Heart right ventricle (tissue), 16 donors: Measurements from ENCODE around the gene RNF180. TPM values are rescaled to one million over a fixed set of nuclear protein-coding genes. Genes with fewer than 3 reads are reported as not detected.

Experiments used
- ATAC-seq, 8 donors: fragments of 200-7000 bp; cut with Tn5 transposase; one replicate each; pipeline ENCODE4 v1.9.1; 2020; ENCODE audit warnings: mild to moderate bottlenecking in 8 of 8, moderate library complexity in 8 of 8, moderate number of reproducible peaks in 1 of 8
- DNase-seq, 2 donors: peaks; one replicate each; pipeline ENCODE4 v3.0.0-alpha.2; 2020
- H3K27ac ChIP-seq, 10 donors: fragments of 200-600 bp; sonication (generic) in 2 of 10; one replicate each; pipeline versions ENCODE4 v1.5.0 to v1.8.0; 2020 to 2022; ENCODE audit warnings: mild to moderate bottlenecking in 3 of 10
- H3K27me3 ChIP-seq, 7 donors: fragments of 200-600 bp; one replicate each; pipeline ENCODE4 v1.8.0; 2021 to 2022; ENCODE audit warnings: mild to moderate bottlenecking in 2 of 7
- H3K36me3 ChIP-seq, 9 donors: fragments of 200-600 bp; sonication (generic) in 1 of 9; one replicate each; pipeline versions ENCODE4 v1.5.0 to v1.8.0; 2020 to 2022; ENCODE audit warnings: mild to moderate bottlenecking in 2 of 9
- H3K4me1 ChIP-seq, 9 donors: fragments of 200-600 bp; sonication (generic) in 1 of 9; one replicate each; pipeline versions ENCODE4 v1.5.0 to v1.8.0; 2020 to 2022; ENCODE audit warnings: mild to moderate bottlenecking in 4 of 9
- H3K4me3 ChIP-seq, 10 donors: fragments of 200-600 bp; sonication (generic) in 2 of 10; one replicate each; pipeline versions ENCODE4 v1.5.0 to v1.8.0; 2020 to 2022; ENCODE audit warnings: mild to moderate bottlenecking in 7 of 10, moderate library complexity in 2 of 10
- H3K9me3 ChIP-seq, 11 donors: fragments of 200-600 bp in 10 of 11; sonication (generic) in 2 of 11; one replicate each; pipeline versions ENCODE4 v1.5.0 to v1.8.0; 2013 to 2022; ENCODE audit warnings: mild to moderate bottlenecking in 2 of 11, control low read depth in 1 of 11, moderate library complexity in 1 of 11
- WGBS, 2 donors: extraction: QIAGEN DNeasy Blood & Tissue Kit; methylation state at CpG; one replicate each; pipeline ENCODE4 v1.1.7; 2013; ENCODE audit warnings: inconsistent platforms in 1 of 2; 5-methylcytosine and 5-hydroxymethylcytosine counted together
- intact Hi-C, 10 donors: fragments of 100-400 bp; cut with DNase I; formaldehyde crosslinking; loops; one replicate each; pipeline versions ENCODE4 v1.11.1 to v1.14.2; 2022
- polyA plus RNA-seq, 2 donors: library from polyadenylated mRNA; stranded (reverse); fragments of 200-250 nt; gene quantifications; one replicate each; pipeline ENCODE4 v1.2.3, GENCODE V29; 2013
- total RNA-seq, 10 donors: library from RNA; stranded (reverse); fragmentation: NEBNext Ultra II Directional in 3 of 10; extraction: Animal tissue kit (Norgen Biotek cat#: 25700) in 3 of 10; gene quantifications; one replicate each; pipeline versions ENCODE4 v1.2.1 to v1.2.4, GENCODE V29; 2021 to 2023
- TF ChIP-seq, protein P1 (sequence below), 9 donors: fragments of 200-600 bp; sonication (generic) in 2 of 9; IDR thresholded peaks; one replicate each; pipeline versions ENCODE4 v1.5.0 to v1.8.0; 2021 to 2022; ENCODE audit warnings: antibody characterized with exemption in 9 of 9, mild to moderate bottlenecking in 5 of 9, moderate library complexity in 1 of 9
- donor health status: Arrhythmogenic right ventricular cardiomyopathy.
- donor health status: ischemic (EF 13 %, LVEDD 7.1; RV severe dilation, severe dysfunction).
- donor health status: healthy with polysubstance abuse.
- donor health status: DM: no; HTN: yes; CAD: no.
- donor health status: DM: no; HTN: no; CAD: no.
- donor health status: ischemic (EF 25% LVEDD 6.9; RV normal size, moderate dysfunction).
- donor health status: ischemic (EF 25% LVEDD 5.7; RV mildly dilated, moderate dysfunction).
- donor health status: healthy.
- donor health status: DM: yes; HTN: yes; CAD: no.
- donor health status: Ischemic cardiomyopathy.
- donor health status: ischemic (EF 35%, LVEDD 5.7; RV mildly dilated, moderate dysfunction).
- donor health status: nonischemic (EF 11% LVEDD 7.7; RV severe dilation, severe dysfunction).
- donor health status: DM: yes; HTN: yes; CAD: no.
- donor health status: PGD.
- donor health status: ischemic (EF 29% LVEDD 5.4; RV normal size, mild dysfunction).
- donor health status: nonischemic (EF 23%, LVEDD 6.1; RV moderate dilation, normal function).

RNF180 gene
- total and polyA plus RNA-seq, 12 donors = 1.0 to 20.6 (median 13.7) TPM

DNA sequence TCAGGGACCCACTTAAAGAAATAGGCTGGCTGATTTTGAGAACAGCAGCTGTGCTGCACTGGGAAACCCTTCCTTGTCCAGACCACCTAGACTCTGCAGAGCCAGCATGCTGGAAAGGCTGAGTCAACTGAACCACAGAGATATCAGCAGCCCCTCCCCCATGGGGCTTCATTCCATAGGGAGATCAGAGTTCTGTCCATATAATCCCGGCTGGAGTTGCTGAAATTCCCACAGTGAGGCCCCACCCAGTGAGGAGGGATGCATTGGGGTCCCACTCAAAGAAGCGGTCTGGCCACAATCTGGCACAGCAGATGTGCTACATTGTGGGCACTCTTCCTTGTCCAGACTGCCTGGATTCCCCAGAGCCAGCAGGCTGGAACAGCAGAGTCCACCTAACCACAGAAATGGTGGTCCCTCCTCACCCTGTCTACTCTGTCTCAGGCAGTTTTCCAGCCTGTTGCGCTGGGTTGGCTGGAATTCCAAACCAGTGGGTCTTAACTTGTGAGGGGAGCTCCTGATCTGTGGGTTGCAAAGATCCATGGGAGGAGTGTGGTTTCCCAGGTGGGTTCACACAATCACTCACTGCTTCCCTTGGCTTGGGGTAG is 127.1 kb downstream of the RNF180 start:
- ATAC-seq (no peak), DNase-seq (no peak)
- no peak overlapping the region for H3K4me3 ChIP-seq
- TF ChIP-seq, protein P1, sequence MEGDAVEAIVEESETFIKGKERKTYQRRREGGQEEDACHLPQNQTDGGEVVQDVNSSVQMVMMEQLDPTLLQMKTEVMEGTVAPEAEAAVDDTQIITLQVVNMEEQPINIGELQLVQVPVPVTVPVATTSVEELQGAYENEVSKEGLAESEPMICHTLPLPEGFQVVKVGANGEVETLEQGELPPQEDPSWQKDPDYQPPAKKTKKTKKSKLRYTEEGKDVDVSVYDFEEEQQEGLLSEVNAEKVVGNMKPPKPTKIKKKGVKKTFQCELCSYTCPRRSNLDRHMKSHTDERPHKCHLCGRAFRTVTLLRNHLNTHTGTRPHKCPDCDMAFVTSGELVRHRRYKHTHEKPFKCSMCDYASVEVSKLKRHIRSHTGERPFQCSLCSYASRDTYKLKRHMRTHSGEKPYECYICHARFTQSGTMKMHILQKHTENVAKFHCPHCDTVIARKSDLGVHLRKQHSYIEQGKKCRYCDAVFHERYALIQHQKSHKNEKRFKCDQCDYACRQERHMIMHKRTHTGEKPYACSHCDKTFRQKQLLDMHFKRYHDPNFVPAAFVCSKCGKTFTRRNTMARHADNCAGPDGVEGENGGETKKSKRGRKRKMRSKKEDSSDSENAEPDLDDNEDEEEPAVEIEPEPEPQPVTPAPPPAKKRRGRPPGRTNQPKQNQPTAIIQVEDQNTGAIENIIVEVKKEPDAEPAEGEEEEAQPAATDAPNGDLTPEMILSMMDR (IDR thresholded peaks at IDR 0.05) = no peak
- intact Hi-C loops = no loop called here
- H3K4me1 ChIP-seq = peaks cover 0 to 10% (median 0%) of the 10 kb centered on the region in 9 donors
- H3K27ac ChIP-seq = no peak overlapping the region
- no peaks in the 10 kb centered on the region for H3K36me3 ChIP-seq
- H3K9me3 ChIP-seq = peaks cover 0 to 24% (median 0%) of the 10 kb centered on the region in 11 donors
- WGBS, 2 donors = 83 to 86% methylated on average over 3 of the region's 3 CpGs
- no peaks in the 10 kb centered on the region for H3K27me3 ChIP-seq

DNA sequence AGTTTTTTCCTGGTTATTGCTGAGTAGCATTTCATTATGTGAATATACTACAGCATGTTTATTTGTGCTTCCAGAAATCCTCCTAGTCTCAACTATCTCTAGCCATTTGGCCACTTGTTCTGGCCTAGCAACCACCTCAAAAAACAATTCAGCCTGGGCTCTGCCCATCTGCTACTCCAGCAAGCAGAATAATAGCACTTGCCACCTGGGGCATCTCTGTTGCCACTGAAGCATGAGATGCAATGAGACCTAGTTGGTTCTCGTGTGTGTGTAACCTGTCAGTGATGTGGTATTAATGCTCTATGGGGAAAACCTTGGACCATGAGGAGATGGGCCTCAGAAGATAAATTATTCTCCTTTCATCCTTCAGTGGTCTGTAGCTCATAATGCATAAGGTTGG is 129.5 kb downstream of the RNF180 start:
- no peaks in the 10 kb centered on the region for H3K36me3 ChIP-seq
- H3K4me1 ChIP-seq = no peaks in the 10 kb centered on the region
- no peak for ATAC-seq

DNA sequence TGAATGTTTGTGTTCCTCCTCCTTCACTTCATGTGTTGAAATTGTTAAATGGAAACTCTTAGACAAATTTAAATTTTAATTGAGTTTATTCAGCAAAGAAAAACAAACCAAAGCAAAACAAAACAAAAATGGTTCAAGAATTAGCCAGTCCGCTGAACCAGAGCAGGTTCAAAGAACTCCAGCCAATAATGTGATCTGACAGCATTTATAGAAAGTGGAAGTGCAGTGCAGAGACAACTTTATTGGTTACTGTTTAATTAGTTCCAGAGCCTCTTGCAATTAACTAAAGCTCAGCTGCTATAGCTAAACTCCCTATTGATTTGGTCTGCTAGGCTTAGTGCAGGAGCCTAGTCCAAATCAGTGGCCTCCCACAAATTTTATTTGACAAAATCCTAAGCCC is 132.9 kb downstream of the RNF180 start:
- H3K36me3 ChIP-seq = no peaks in the 10 kb centered on the region
- no peak overlapping the region for H3K27ac ChIP-seq
- peaks cover 0 to 8% (median 0%) of the 10 kb centered on the region in 9 donors for H3K4me1 ChIP-seq
- WGBS, 2 donors = 96 to 100% methylated on average over 1 of the region's 1 CpG
- H3K27me3 ChIP-seq = no peaks in the 10 kb centered on the region
- peaks cover 0 to 4% (median 0%) of the 10 kb centered on the region in 11 donors for H3K9me3 ChIP-seq
- DNase-seq = no peak
- H3K4me3 ChIP-seq = no peak overlapping the region
- intact Hi-C loops = no loop called here
- TF ChIP-seq, protein P1 (IDR thresholded peaks at IDR 0.05) = no peak
- no peak for ATAC-seq

More for the DNA sequence above, 129.5 kb downstream of the RNF180 start:
- Histone ChIP-seq H3K4me3 (no peak overlapping the region), H3K9me3 (peaks cover 0 to 21% (median 0%) of the 10 kb centered on the region in 11 donors), H3K27ac (no peak overlapping the region), H3K27me3 (no peaks in the 10 kb centered on the region)
- TF ChIP-seq, protein P1 (IDR thresholded peaks at IDR 0.05) = no peak
- WGBS, 2 donors = 89 to 96% methylated on average over 1 of the region's 1 CpG
- intact Hi-C loops = no loop called here
- DNase-seq = no peak

DNA sequence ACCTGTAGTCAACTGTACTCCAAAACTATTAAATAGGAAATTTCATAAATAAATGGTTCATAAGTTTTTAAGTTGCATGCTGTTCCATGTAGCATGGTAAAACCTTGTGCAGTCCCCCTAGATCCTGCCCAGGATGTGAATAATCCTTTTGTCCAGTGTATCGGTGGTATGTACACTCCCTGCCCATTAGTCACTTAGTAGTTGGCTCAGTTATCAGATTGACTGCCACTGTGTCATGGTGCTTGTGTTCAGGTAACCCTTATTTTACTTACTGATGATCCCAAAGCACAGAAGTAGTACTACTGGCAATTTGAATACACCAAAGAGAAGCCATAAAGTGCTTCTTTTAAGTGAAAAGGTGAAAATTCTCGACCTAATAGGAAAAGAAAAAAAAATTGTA is 134.2 kb downstream of the RNF180 start:
- no peaks in the 10 kb centered on the region for H3K27me3 ChIP-seq
- H3K4me3 ChIP-seq = no peak overlapping the region
- TF ChIP-seq, protein P1 (IDR thresholded peaks at IDR 0.05) = no peak
- H3K4me1 ChIP-seq = peaks cover 0 to 8% (median 0%) of the 10 kb centered on the region in 9 donors
- ATAC-seq = no peak
- WGBS, 2 donors = 66 to 74% methylated on average over 2 of the region's 2 CpGs
- DNase-seq = no peak
- no peak overlapping the region for H3K27ac ChIP-seq
- intact Hi-C loops = no loop called here
- no peaks in the 10 kb centered on the region for H3K36me3 ChIP-seq
- peaks cover 0 to 4% (median 0%) of the 10 kb centered on the region in 11 donors for H3K9me3 ChIP-seq
